Activated naive CD4-positive, alpha-beta T cell treated with anti-CD3 and anti-CD28 coated beads, Interleukin-2, amount 10 ng/mL, durations not matched to agents 7 days and 5 days (primary cell): Measurements from ENCODE around the gene TMEM181.
"Not testable (repeated sequence)": the region's sequence is repeated elsewhere in the genome, so short reads cannot be mapped to it uniquely, and the experiment has no call there.

ENCODE experiments used
- CTCF ChIA-PET: fragments of 350-600 bp; sonication (Branson Sonifier 250); formaldehyde crosslinking; loops from one replicate; lab custom pipeline; 2021; ENCODE audit warnings: antibody characterized with exemption; lab: Charles Lee
- DNase-seq: peaks from one replicate; pipeline ENCODE4 v3.0.0-alpha.2; 2020
- H3K27ac Mint-ChIP-seq: one replicate; pipeline ENCODE4 v1.8.0; 2021; ENCODE audit warnings: mild to moderate bottlenecking, moderate library complexity, mixed read lengths
- H3K27me3 Mint-ChIP-seq: one replicate; pipeline ENCODE4 v1.8.0; 2021; ENCODE audit warnings: mild to moderate bottlenecking, mixed read lengths
- H3K36me3 Mint-ChIP-seq: one replicate; pipeline ENCODE4 v1.8.0; 2021; ENCODE audit warnings: mixed read lengths
- H3K4me1 Mint-ChIP-seq: one replicate; pipeline ENCODE4 v1.8.0; 2021; ENCODE audit warnings: mixed read lengths
- H3K4me3 Mint-ChIP-seq: one replicate; pipeline ENCODE4 v1.8.0; 2021; ENCODE audit warnings: mild to moderate bottlenecking, moderate library complexity, mixed read lengths
- H3K9me3 Mint-ChIP-seq: one replicate; pipeline ENCODE4 v1.8.0; 2021; ENCODE audit warnings: mixed read lengths

The TMEM181 gene

DNA sequence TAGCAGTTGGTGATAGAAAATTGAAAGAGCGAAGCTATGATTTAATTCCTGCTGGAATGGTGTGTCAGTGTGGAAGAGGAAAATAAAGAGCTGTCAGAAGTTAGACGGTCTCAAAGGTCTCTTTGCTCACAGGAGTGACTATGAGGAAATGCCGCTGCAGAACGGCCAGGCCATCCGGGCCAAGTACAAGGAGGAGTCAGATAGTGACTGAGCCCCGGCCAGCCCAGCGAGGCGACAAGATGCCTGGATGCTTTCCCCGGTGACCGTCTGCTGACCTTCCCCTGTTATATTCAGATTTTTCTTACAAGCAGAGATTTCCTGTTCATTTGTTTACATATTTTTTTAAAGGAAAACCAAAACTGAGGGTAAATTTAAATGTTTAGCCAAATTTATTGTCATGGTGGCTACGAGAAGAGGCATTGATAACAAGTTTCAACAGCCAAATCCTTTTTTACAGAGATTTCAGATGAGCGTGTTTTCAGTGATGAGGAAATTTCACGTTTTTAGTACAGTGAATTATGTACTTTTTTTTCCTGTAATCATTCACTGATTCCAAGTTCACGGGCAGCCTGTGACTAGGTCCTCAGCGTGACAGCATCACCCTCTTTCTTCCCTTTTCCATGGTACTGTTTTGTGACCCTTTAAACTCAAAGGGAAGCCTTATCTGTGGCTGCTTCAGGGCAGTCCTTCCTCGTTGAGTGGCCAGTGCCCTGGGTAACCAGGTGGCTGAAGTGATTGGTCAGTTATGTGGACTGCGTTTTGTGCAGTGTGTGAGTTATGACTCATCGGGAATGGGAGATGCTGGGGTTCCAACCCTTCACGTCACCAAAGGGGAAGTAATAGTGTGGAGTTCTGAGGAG is 72.0 kb downstream of the TMEM181 start:
- no peak overlapping the region for H3K4me3 Mint-ChIP-seq
- peak overlapping the region; percentile 78 for H3K27ac Mint-ChIP-seq
- DNase-seq, result no peak
- no peaks in the 10 kb centered on the region for H3K9me3 Mint-ChIP-seq
- H3K4me1 Mint-ChIP-seq, result peaks cover 51% of the 10 kb centered on the region
- no peaks in the 10 kb centered on the region for H3K27me3 Mint-ChIP-seq
- CTCF ChIA-PET, result interaction anchor here (1.0 to 4.6 kb wide), 2 partner anchors 28 to 59 kb away, joined by 3 to 30 read pairs; no protein-coding TSS in a partner anchor
- peaks cover 70% of the 10 kb centered on the region for H3K36me3 Mint-ChIP-seq

DNA sequence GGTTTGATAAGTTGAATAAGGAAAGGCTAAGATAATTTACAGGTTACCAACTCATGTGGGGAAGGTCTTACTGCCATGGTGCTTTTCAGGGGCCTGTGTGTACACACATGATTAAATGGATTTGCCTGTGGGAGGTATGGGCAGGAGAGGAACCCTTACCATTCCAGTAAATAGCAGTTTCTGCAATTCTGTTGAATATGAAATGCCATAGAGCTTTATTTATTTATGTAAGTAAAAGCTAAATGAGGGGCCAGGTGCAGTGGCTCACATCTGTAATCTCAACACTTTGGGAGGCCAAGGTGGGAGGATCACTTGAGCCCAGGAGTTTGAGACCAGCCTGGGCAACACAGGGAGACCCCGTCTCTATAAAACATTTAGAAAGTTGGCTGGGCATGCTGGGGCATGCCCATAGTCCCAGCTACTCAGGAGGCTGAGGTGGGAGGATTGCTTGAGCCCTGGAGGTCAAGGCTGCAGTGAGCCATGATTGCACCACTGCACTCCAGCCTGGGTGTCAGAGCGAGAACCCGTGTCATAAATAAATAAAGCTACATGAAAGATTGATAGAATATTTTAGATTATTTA is 72.7 kb downstream of the TMEM181 start:
- not testable (repeated sequence) for H3K4me3 Mint-ChIP-seq, DNase-seq, H3K27me3 Mint-ChIP-seq, H3K9me3 Mint-ChIP-seq
- Mint-ChIP-seq H3K36me3 (peaks cover 70% of the 10 kb centered on the region), H3K4me1 (peaks cover 58% of the 10 kb centered on the region), H3K27ac (peak overlapping the region; percentile 78)
- CTCF ChIA-PET, result interaction anchor here (1.0 kb wide), 1 partner anchor 27 kb away, joined by 3 read pairs; no protein-coding TSS in a partner anchor

DNA sequence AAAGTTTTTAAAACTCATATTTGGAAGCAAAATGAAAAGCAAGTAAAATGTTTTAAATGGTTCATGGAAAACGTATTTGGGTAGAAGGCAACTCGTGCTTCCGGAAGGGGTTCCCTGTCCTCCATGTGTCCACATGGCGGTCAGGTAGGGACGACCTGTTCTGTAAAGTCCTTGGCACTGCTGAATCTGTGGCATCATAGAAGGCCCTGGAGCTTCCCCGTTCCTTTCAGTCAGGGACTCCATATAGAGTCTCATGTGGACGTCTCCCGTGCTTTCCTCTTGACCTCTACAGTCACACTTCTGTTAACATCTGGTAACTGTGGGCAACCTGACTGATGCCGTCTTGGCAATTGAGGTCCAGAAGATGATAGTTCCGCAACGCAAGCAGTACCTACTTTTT is 73.2 kb downstream of the TMEM181 start:
- Mint-ChIP-seq H3K27ac (peak overlapping the region; percentile 58), H3K4me3 (no peak overlapping the region), H3K4me1 (peaks cover 59% of the 10 kb centered on the region), H3K9me3 (no peaks in the 10 kb centered on the region), H3K36me3 (peaks cover 66% of the 10 kb centered on the region), H3K27me3 (no peaks in the 10 kb centered on the region)
- CTCF ChIA-PET, result interaction anchor here (1.0 kb wide), 1 partner anchor 27 kb away, joined by 3 read pairs; no protein-coding TSS in a partner anchor
- no peak for DNase-seq

GRCh38 chr6:158634695-158635426 is 75.0 kb downstream of the TMEM181 start:
- peaks cover 64% of the 10 kb centered on the region for H3K4me1 Mint-ChIP-seq
- H3K36me3 Mint-ChIP-seq, result peaks cover 70% of the 10 kb centered on the region
- no peak overlapping the region for H3K4me3 Mint-ChIP-seq

DNA sequence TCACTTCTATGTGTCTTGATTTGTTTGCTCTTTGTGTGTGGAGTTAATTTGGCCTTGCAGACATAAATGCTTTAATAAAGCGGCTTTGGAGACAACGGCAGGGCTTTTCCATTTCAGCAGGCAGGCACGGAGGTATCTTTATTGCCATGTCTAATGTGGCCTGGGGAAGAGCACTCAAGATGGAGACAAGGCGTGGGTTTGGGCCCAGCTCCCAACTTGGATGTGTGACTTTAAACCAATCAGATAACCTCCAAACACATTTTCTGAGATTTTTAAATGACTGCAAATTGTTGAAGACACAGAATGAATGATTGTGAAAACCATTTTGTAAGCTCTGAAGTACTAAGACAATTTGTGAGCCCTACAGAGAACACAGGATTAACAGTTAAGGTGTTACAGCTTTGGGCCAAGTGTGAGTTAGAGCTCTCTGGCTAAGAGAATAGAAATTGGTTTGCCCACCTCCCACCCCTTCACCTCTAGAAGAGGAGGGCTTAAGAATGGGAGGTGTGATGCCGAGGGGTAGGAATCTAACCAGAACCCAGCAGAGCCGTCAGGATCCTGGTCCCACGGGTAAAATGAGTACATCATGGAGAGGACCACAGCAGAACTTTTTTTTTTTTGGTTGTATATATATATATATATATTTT is 75.7 kb downstream of the TMEM181 start:
- Mint-ChIP-seq H3K36me3 (peaks cover 74% of the 10 kb centered on the region), H3K27me3 (no peaks in the 10 kb centered on the region), H3K4me1 (peaks cover 69% of the 10 kb centered on the region), H3K4me3 (no peak overlapping the region), H3K9me3 (no peaks in the 10 kb centered on the region), H3K27ac (peak overlapping the region; percentile 85)
- CTCF ChIA-PET, result interaction anchor here (0.6 kb wide), 1 partner anchor 450 kb away, joined by 3 read pairs; no protein-coding TSS in a partner anchor
- no peak for DNase-seq

More at GRCh38 chr6:158634695-158635426, 75.0 kb downstream of the TMEM181 start:
- CTCF ChIA-PET, result interaction anchor here (0.6 to 0.7 kb wide), 2 partner anchors 26 to 420 kb away, joined by 3 to 4 read pairs; no protein-coding TSS in a partner anchor
- Mint-ChIP-seq H3K9me3 (no peaks in the 10 kb centered on the region), H3K27me3 (no peaks in the 10 kb centered on the region), H3K27ac (peak overlapping the region; percentile 85)
- DNase-seq, result no peak

GRCh38 chr6:158636778-158637177 is 76.9 kb downstream of the TMEM181 start:
- Mint-ChIP-seq H3K36me3 (peaks cover 72% of the 10 kb centered on the region), H3K27ac (peak overlapping the region; percentile 79), H3K4me3 (no peak overlapping the region), H3K27me3 (no peaks in the 10 kb centered on the region), H3K4me1 (peaks cover 69% of the 10 kb centered on the region), H3K9me3 (no peaks in the 10 kb centered on the region)
- DNase-seq, result no peak
- CTCF ChIA-PET, result interaction anchor here (1.5 kb wide), 1 partner anchor 422 kb away, joined by 3 read pairs; no protein-coding TSS in a partner anchor

DNA sequence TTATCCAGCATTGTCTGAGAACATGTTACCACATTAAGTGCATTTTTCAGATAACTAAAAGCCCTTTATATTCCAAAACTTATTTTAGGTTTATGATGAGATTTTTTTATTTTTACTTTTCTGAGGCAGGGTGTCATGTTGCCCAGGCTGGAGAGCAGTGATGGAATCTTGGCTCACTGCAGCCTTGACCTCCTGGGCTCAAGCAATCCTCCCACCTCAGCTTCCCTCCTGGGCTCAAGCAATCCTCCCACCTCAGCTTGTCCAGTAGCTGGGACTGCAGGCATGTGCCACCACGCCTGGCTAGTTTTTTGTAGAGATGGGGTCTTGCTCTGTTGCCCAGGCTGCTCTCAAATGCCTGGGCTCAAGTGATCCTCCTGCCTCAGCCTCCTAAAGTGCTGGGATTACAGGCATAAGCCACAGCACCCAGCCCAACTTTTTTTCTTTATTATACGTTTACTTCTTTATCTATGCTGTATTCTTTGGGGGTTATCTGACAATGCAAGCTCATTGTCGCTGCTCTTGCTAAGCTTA is 78.5 kb downstream of the TMEM181 start:
- peaks cover 76% of the 10 kb centered on the region for H3K4me1 Mint-ChIP-seq
- H3K27ac Mint-ChIP-seq, result no peak overlapping the region
- CTCF ChIA-PET, result interaction anchor here (1.1 to 1.5 kb wide), 3 partner anchors 13 to 53 kb away, joined by 3 to 4 read pairs (median 3); no protein-coding TSS in a partner anchor
- H3K36me3 Mint-ChIP-seq, result peaks cover 71% of the 10 kb centered on the region
- no peak overlapping the region for H3K4me3 Mint-ChIP-seq
- no peaks in the 10 kb centered on the region for H3K27me3 Mint-ChIP-seq
- DNase-seq, result no peak
- H3K9me3 Mint-ChIP-seq, result no peaks in the 10 kb centered on the region

DNA sequence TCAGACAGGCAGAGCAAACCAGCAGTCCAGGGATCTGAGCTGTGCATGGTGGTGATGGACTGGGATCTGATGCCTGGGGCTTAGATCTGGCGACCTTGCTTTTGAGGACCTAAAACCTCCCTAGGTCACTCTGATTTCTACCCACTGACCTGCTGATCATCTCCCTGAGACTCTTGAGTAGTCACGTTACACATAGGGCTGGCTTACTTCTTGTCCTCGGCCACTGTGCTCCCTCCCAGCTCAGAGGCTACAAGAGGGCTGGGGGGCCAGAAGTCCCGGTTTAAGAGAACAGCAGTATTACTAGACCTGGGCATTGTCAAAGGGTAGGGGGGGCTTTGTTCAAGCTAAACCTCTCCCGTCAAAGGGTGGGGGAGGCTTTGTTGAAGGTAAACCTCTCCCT is 79.2 kb downstream of the TMEM181 start:
- H3K4me3 Mint-ChIP-seq, result no peak overlapping the region
- H3K27ac Mint-ChIP-seq, result peak overlapping the region; percentile 60
- H3K27me3 Mint-ChIP-seq, result no peaks in the 10 kb centered on the region
- CTCF ChIA-PET, result interaction anchor here (0.9 to 1.5 kb wide), 3 partner anchors 8 to 52 kb away, joined by 3 to 4 read pairs (median 3); no protein-coding TSS in a partner anchor
- peaks cover 73% of the 10 kb centered on the region for H3K36me3 Mint-ChIP-seq
- H3K4me1 Mint-ChIP-seq, result peaks cover 78% of the 10 kb centered on the region
- DNase-seq, result no peak
- H3K9me3 Mint-ChIP-seq, result no peaks in the 10 kb centered on the region

DNA sequence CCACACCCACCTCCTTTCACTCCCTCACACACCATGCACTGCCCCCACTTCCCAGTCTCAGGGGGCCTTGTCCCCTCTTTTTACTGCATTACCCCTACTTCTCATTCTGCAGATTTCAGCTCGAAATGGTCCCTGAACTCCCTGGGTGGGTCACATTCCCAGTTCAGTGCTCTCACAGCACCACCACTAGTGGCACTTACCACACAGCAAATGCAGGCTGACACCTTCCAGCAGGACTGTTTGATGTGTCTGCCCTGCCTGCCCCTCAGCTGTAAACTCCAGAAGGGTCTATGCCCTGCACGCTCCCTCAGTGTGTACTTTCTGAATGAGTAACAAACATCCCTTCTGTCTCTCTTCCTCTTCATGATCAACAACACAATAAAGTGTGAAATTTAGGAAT is 80.6 kb downstream of the TMEM181 start:
- DNase-seq, result no peak
- peaks cover 4% of the 10 kb centered on the region for H3K27me3 Mint-ChIP-seq
- peaks cover 74% of the 10 kb centered on the region for H3K4me1 Mint-ChIP-seq
- peak overlapping the region; percentile 62 for H3K4me3 Mint-ChIP-seq
- CTCF ChIA-PET, result no interaction called here
- peak overlapping the region; percentile 61 for H3K27ac Mint-ChIP-seq
- H3K9me3 Mint-ChIP-seq, result no peaks in the 10 kb centered on the region
- H3K36me3 Mint-ChIP-seq, result peaks cover 65% of the 10 kb centered on the region

GRCh38 chr6:158642097-158642601 is 82.3 kb downstream of the TMEM181 start:
- Mint-ChIP-seq H3K4me1 (peaks cover 74% of the 10 kb centered on the region), H3K36me3 (peaks cover 50% of the 10 kb centered on the region), H3K4me3 (peak overlapping the region; percentile 98), H3K9me3 (no peaks in the 10 kb centered on the region), H3K27me3 (peaks cover 4% of the 10 kb centered on the region), H3K27ac (no peak overlapping the region)
- DNase-seq, result no peak
- CTCF ChIA-PET, result interaction anchor here (0.6 to 6.0 kb wide), 3 partner anchors 18 to 428 kb away, joined by 3 to 33 read pairs (median 4); no protein-coding TSS in a partner anchor

GRCh38 chr6:158643836-158644230 is 83.9 kb downstream of the TMEM181 start:
- H3K4me3 Mint-ChIP-seq, result peak overlapping the region; percentile 98
- peaks cover 4% of the 10 kb centered on the region for H3K27me3 Mint-ChIP-seq
- CTCF ChIA-PET, result interaction anchor here (1.6 to 6.0 kb wide), 5 partner anchors 9 to 430 kb away, joined by 3 to 33 read pairs (median 19); no protein-coding TSS in a partner anchor
- no peak for DNase-seq
- no peaks in the 10 kb centered on the region for H3K9me3 Mint-ChIP-seq
- peaks cover 75% of the 10 kb centered on the region for H3K4me1 Mint-ChIP-seq
- H3K27ac Mint-ChIP-seq, result peak overlapping the region; percentile 97
- H3K36me3 Mint-ChIP-seq, result peaks cover 42% of the 10 kb centered on the region

- Mint-ChIP-seq H3K27me3 (peaks cover 4% of the 10 kb centered on the region), H3K36me3 (peaks cover 36% of the 10 kb centered on the region), H3K27ac (peak within 1 kb of the TSS; percentile 97), H3K4me1 (peaks cover 75% of the 10 kb centered on the region), H3K9me3 (no peaks in the 10 kb centered on the region), H3K4me3 (peak within 1 kb of the TSS; percentile 98)
- CTCF ChIA-PET, result interaction anchor here (1.3 to 6.0 kb wide), 6 partner anchors 8 to 430 kb away, joined by 3 to 33 read pairs (median 12); no protein-coding TSS in a partner anchor
- peak; percentile 90 for DNase-seq
These were observed 84.6 kb downstream of the TMEM181 start, which contains the start of gene DYNLT1 for GRCh38 chr6:158644231-158645063. Gene DYNLT1 (minus strand): TSS chr6:158644743. CDS start chr6:158644708, 35 bp downstream.
